GM12864 (cell line): ENCODE results near the gene MIPOL1.
"Not testable (repeated sequence)": the region's sequence is repeated elsewhere in the genome, so short reads cannot be mapped to it uniquely, and the experiment has no call there.

Experiments used
- DNase-seq: peaks from one replicate; pipeline ENCODE4 v3.0.0-alpha.2; 2011; ENCODE audit warnings: low read depth
- H3K4me3 ChIP-seq: 2 replicates; pipeline ENCODE4 v1.5.1; 2011; ENCODE audit warnings: mild to moderate bottlenecking, low read depth, low read length, control low read depth
- TF ChIP-seq, protein P1 (sequence below): IDR thresholded peaks from 2 replicates; pipeline ENCODE4 v1.5.1; 2011; ENCODE audit warnings: low read depth, mild to moderate bottlenecking, moderate library complexity, low read length, control low read depth, inconsistent platforms; ENCODE audit errors: missing control alignments

Gene MIPOL1

DNA sequence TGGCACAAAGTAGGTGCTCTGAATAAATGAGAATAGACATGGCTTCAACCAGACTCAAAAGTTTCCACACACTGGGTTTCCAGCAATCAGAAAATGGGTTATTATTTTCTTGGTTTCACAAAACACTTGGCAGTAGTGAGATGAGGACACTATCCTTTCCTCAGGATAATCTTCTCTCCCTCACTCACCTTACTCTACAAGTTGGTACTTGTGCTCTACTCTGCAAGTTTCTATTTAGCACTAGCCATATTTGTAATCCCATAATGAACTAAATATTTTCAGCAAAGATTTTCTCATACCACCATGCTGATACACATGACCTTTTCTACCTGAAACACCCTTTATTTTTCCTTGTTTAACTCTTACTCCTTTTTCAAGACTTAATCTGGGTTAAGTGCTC is 259.6 kb downstream of the MIPOL1 start:
- TF ChIP-seq, protein P1, sequence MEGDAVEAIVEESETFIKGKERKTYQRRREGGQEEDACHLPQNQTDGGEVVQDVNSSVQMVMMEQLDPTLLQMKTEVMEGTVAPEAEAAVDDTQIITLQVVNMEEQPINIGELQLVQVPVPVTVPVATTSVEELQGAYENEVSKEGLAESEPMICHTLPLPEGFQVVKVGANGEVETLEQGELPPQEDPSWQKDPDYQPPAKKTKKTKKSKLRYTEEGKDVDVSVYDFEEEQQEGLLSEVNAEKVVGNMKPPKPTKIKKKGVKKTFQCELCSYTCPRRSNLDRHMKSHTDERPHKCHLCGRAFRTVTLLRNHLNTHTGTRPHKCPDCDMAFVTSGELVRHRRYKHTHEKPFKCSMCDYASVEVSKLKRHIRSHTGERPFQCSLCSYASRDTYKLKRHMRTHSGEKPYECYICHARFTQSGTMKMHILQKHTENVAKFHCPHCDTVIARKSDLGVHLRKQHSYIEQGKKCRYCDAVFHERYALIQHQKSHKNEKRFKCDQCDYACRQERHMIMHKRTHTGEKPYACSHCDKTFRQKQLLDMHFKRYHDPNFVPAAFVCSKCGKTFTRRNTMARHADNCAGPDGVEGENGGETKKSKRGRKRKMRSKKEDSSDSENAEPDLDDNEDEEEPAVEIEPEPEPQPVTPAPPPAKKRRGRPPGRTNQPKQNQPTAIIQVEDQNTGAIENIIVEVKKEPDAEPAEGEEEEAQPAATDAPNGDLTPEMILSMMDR = no peak
- no peak overlapping the region for H3K4me3 ChIP-seq
- no peak for DNase-seq

DNA sequence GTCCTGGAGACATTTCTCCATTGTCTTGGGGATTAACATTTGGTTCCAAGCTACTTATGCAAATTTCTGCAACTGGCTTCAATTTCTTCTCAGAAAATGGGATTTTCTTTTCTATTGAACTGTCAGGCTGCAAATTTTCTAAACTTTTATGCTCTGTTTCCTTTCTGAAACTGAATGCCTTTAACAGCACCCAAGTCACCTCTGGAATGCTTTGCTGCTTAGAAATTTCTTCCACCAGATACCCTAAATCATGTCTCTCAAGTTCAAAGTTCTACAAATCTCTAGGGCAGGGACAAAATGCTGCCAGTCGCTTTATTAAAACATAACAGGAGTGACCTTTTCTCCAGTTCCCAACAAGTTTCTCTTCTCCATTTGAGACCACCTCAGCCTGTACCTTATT is 264.7 kb downstream of the MIPOL1 start:
- DNase-seq, H3K4me3 ChIP-seq: not testable (repeated sequence)

DNA sequence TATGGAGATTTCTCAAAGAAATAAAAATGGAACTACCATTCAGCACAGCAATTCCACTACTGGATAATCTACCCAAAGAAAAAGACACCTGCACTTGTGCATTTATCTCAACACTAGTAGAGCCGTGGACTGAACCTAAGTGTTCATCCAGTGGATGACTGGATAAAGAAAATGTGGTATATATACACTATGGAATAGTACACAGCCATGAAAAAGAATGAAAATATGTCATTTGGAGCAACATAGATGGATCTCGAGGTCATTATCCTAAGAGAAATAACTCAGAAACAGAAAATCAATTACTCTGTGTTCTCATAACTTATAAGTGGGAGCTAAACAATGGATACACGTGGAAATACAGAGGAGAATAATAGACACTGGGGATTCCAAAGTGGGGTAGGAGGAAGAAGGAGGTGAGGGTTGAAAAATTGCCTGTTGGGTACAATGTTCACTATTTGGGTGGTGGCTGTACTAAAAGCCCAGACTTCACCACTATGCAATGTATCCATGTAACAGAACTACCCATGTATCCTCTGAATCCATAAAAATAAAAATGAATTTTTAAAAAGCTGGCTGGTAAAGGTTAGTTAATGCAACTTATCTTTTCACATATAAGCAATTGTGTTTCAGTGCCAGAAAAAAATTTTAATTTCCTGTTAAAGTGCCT is 266.6 kb downstream of the MIPOL1 start:
- DNase-seq = no peak

DNA sequence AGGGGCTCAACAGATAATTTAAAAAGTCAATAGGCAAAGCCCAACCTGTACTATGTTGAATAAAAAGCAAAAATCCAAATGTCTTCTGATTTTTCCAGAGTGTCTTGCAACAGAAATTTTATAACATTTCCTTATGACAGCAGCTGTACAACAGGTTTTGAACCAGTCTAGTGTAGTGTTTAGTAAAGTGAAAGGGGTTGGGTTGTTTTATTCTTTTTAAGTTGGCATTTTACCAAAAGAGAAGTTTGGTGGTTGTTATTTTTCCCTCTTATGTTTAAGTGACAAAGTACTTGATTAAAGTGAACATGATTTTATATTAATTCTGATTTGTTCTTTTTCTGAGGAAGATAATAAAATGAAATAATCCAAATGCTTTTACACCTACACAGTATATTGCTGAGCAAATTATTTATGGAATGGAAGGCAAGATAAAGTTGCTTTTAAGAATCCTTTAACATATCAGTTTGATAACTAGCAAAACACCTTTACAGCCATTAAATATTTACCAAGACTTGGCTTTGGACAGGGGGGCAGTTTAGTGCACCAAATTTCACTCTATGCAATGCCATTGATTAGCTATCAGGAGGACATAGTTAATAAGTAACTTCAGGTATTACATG is 268.4 kb downstream of the MIPOL1 start:
- TF ChIP-seq, protein P1 = no peak
- H3K4me3 ChIP-seq = no peak overlapping the region
- no peak for DNase-seq

More for the DNA sequence above, 266.6 kb downstream of the MIPOL1 start:
- TF ChIP-seq, protein P1 = no peak
- H3K4me3 ChIP-seq = no peak overlapping the region

DNA sequence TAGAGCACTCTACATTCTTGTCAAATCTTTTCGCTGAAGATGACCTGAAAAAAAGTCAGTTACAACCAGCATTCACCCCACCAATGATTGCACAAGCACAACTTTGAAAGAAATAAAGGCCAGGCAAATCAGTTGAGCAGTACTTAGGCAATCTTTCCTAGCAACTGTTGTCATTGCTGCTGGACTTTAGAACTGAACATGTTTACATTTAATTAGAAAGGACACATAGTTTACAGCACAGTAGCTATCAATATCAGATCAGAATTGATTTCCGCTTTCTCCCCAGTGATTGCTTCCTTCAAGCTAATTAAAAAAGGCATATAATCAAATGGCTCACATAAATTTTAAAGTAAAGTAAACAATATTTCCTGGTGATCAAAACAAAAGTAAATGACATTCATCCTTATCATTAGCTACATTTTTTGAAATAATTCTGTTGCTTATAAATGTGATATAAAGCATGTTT is 268.9 kb downstream of the MIPOL1 start:
- no peak for DNase-seq
- no peak overlapping the region for H3K4me3 ChIP-seq
- TF ChIP-seq, protein P1 = no peak

DNA sequence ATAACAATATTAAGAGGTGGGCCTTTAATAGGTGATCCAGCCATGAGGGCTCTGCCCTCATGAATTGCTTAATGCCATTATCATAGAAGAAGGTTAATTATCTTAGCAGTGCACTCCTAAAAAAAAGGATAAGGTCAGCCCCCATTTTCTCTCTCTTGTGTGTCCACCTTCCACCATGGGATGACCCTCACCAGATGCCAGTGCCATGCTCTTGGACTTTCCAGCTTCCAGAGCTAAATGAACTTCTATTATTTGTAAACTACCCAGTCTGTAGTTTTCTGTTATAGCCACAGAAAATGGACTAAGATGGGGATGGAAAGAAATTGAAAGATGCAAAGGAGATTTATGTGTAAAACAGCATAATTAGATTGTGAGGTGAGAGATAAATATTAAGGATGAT is 271.9 kb downstream of the MIPOL1 start:
- H3K4me3 ChIP-seq = no peak overlapping the region
- TF ChIP-seq, protein P1 = no peak

DNA sequence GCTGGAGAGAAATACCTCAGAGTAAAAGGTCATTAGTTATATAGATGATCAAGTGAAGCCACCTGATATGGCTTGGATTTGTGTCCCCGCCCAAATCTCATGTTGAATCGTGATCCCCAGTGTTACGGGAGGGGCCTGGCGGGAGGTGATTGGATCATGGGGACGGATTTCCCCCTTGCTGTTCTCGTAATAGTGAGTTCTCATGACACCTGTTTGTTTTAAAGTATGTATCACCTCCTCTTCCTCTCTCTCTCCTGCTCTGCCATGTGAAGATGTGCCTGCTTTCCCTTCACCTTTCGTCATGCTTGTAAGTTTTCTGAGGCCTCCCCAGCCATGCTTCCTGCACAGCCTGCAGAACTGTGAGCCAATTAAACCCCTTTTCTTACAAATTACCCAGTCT is 272.5 kb downstream of the MIPOL1 start:
- TF ChIP-seq, protein P1 = no peak
- no peak overlapping the region for H3K4me3 ChIP-seq
- DNase-seq = no peak

More for the DNA sequence above, 271.9 kb downstream of the MIPOL1 start:
- no peak for DNase-seq
